Aorta (tissue), 5 donors: Measurements from ENCODE around the gene ATIC. TPM values are rescaled to one million over a fixed set of nuclear protein-coding genes. Genes with fewer than 3 reads are reported as not detected.

ENCODE experiments used
- ATAC-seq: fragments of 200-7000 bp; cut with Tn5 transposase; one replicate; pipeline ENCODE4 v1.9.1; 2022; ENCODE audit warnings: moderate library complexity; ENCODE audit not compliant: low FRiP score
- DNase-seq, 2 donors: peaks; one replicate each; pipeline ENCODE4 v3.0.0-alpha.2; 2020
- H3K27ac ChIP-seq, 2 donors: one replicate each; pipeline ENCODE4 v1.5.1; 2013; ENCODE audit warnings: low read length in 2 of 2, mild to moderate bottlenecking in 2 of 2, moderate library complexity in 2 of 2, control low read depth in 1 of 2, inconsistent platforms in 1 of 2, low read depth in 1 of 2
- H3K27me3 ChIP-seq, 2 donors: one replicate each; pipeline ENCODE4 v1.6.1; 2013; ENCODE audit warnings: control low read depth in 1 of 2, low read length in 1 of 2, mild to moderate bottlenecking in 1 of 2, moderate library complexity in 1 of 2; ENCODE audit not compliant: insufficient read depth in 2 of 2, control insufficient read depth in 1 of 2
- H3K36me3 ChIP-seq, 2 donors: one replicate each; pipeline ENCODE4 v1.6.1; 2013; ENCODE audit warnings: control low read depth in 1 of 2, low read length in 1 of 2, mild to moderate bottlenecking in 1 of 2; ENCODE audit not compliant: insufficient read depth in 2 of 2, control insufficient read depth in 1 of 2
- H3K4me1 ChIP-seq, 2 donors: one replicate each; pipeline ENCODE4 v1.6.1; 2013; ENCODE audit warnings: low read length in 2 of 2, control low read depth in 1 of 2, mild to moderate bottlenecking in 1 of 2, moderate library complexity in 1 of 2; ENCODE audit not compliant: insufficient read depth in 2 of 2, control insufficient read depth in 1 of 2
- H3K4me3 ChIP-seq, 2 donors: one replicate each; pipeline ENCODE4 v1.5.1; 2013; ENCODE audit warnings: low read length in 2 of 2, control low read depth in 1 of 2, mild to moderate bottlenecking in 1 of 2
- H3K9me3 ChIP-seq: one replicate; pipeline ENCODE4 v1.6.1; 2013; ENCODE audit warnings: mild to moderate bottlenecking, low read length; ENCODE audit not compliant: control insufficient read depth
- WGBS, 2 donors: extraction: QIAGEN DNeasy Blood & Tissue Kit; methylation state at CpG; one replicate each; pipeline ENCODE4 v1.1.7; 2013; 5-methylcytosine and 5-hydroxymethylcytosine counted together
- intact Hi-C, 2 donors: fragments of 100-400 bp; cut with DNase I; formaldehyde crosslinking; loops; one replicate each; pipeline versions ENCODE4 v1.14.2 to v1.15.0; 2022
- polyA plus RNA-seq, 2 donors: library from polyadenylated mRNA; stranded (reverse); fragments of 200-250 nt; gene quantifications; one replicate each; pipeline ENCODE4 v1.2.3, GENCODE V29; 2013
- total RNA-seq, 2 donors: library from RNA; stranded (reverse); fragmentation: NEBNext Ultra II Directional; extraction: Animal tissue kit (Norgen Biotek cat#: 25700); gene quantifications; one replicate each; pipeline ENCODE4 v1.2.1, GENCODE V29; 2021
- donor health status: healthy with polysubstance abuse.
- donor health status: Bipolar disorder and iron deficiency.
- donor health status: DM: no; HTN: no; CAD: no.
- donor health status: DM: no; HTN: no; CAD: no.
- donor health status: DM: yes; HTN: yes; CAD: no.

Gene ATIC
- total and polyA plus RNA-seq, 4 donors, result 40.3 to 66.2 (median 43.3) TPM

DNA sequence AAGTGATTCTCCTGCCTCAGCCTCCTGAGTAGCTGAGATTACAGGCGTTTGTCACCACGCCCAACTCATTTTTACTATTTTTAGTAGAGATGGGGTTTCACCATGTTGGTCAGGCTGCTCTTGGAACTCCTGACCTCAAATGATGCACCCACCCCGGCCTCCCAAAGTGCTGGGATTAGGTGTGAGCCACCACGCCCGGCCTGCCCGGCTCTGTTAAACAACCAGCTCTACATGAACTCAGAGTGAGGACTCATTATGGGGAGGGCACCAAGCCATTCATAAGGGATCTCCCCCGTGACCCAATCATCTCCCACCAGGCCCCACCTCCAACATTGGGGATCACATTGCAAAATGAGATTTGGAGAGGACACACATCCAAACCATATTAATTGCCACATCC lies 8.8 kb downstream of the ATIC start:
- no peaks in the 10 kb centered on the region for H3K9me3 ChIP-seq
- H3K27ac ChIP-seq, result no peak overlapping the region
- 94% methylated on average over 7 of the region's 7 CpGs for WGBS, 2 donors
- no peak overlapping the region for H3K4me3 ChIP-seq
- intact Hi-C loops, result no loop called here
- DNase-seq (no peak), ATAC-seq (no peak)
- peaks cover 0 to 11% of the 10 kb centered on the region in 2 donors for H3K36me3 ChIP-seq
- H3K4me1 ChIP-seq, result no peaks in the 10 kb centered on the region
- H3K27me3 ChIP-seq, result no peaks in the 10 kb centered on the region

DNA sequence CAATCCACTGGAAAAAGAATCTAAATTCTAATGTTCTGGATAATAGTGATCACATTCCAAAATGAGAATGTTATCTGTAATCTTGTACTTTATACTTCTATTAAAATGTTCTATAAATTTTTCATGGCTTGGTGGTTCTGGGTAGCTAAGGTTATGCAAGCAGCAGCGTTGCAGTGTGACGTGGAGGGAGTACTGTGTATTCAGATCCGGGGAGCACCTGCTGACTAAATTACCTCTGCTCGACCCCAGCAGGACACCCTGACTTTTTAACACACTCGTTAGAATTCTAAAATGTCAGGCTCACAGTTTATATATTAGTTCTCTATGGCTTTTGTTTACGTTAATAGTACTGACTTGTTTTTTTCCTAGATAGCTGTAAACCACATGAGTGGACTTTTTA lies 13.0 kb downstream of the ATIC start:
- H3K9me3 ChIP-seq, result no peaks in the 10 kb centered on the region
- peaks cover 6 to 16% of the 10 kb centered on the region in 2 donors for H3K36me3 ChIP-seq
- no peak for ATAC-seq
- no peak overlapping the region for H3K27ac ChIP-seq
- 64 to 81% methylated on average over 6 of the region's 6 CpGs for WGBS, 2 donors
- H3K4me3 ChIP-seq, result no peak overlapping the region
- H3K27me3 ChIP-seq, result no peaks in the 10 kb centered on the region
- no peak for DNase-seq
- intact Hi-C loops, result no loop called here
- H3K4me1 ChIP-seq, result no peaks in the 10 kb centered on the region

DNA sequence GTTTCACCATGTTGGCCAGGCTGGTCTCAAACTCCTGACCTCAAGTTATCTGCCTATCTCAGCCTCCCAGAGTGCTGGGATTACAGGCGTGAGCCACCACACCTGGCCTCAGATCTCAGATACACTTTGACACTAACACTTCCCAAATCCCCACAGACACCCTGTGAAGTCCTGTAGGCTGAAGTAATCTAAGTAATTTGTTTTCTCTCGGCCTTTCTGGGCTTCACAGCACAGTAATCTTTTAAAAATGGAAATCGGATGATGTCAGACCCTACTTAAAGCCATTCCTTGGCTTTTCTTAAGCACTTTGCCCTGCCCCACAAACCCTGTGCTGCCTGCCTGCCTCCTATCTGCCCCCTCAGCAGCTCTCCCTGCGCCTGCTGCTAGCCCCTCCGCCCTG lies 16.2 kb downstream of the ATIC start:
- intact Hi-C loops, result no loop called here
- Histone ChIP-seq H3K4me3 (no peak overlapping the region), H3K27ac (no peak overlapping the region), H3K36me3 (peaks cover 4 to 6% of the 10 kb centered on the region in 2 donors), H3K27me3 (no peaks in the 10 kb centered on the region), H3K4me1 (no peaks in the 10 kb centered on the region), H3K9me3 (no peaks in the 10 kb centered on the region)
- DNase-seq (no peak), ATAC-seq (no peak)
- 73 to 79% methylated on average over 5 of the region's 5 CpGs for WGBS, 2 donors

DNA sequence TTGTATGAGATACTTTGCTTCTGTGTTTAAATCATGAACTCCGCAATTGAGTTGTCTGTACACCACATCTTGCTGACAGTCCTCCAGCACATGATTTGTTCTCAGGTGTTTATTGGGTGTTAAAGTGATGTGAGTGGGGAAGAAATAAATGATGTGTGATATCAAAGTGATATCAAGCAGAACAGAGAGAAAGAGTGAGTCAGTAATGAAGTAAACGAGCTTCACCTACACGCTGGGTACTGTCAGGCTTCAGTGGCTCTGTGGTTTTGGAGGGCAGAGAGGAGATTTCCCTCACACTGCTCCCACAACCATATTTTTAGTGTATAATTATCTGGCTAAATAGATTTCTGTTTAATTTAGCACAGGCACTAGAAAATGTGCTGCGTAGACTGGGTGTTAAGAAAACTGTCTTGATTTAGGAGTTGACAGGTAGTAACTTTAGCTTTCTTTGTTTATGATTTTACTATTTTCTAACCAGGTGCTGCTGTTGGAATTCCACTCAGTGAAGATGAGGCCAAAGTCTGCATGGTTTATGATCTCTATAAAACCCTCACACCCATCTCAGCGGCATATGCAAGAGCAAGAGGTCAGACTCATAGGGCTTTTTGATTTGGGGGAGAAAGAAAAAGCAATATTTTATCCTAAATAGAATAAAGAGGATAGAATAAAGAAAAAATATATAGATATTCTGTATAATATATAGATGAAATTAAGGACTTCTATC lies 21.2 kb downstream of the ATIC start:
- WGBS, 2 donors, result 93 to 96% methylated on average over 5 of the region's 5 CpGs
- H3K36me3 ChIP-seq, result peaks cover 0 to 2% of the 10 kb centered on the region in 2 donors

DNA sequence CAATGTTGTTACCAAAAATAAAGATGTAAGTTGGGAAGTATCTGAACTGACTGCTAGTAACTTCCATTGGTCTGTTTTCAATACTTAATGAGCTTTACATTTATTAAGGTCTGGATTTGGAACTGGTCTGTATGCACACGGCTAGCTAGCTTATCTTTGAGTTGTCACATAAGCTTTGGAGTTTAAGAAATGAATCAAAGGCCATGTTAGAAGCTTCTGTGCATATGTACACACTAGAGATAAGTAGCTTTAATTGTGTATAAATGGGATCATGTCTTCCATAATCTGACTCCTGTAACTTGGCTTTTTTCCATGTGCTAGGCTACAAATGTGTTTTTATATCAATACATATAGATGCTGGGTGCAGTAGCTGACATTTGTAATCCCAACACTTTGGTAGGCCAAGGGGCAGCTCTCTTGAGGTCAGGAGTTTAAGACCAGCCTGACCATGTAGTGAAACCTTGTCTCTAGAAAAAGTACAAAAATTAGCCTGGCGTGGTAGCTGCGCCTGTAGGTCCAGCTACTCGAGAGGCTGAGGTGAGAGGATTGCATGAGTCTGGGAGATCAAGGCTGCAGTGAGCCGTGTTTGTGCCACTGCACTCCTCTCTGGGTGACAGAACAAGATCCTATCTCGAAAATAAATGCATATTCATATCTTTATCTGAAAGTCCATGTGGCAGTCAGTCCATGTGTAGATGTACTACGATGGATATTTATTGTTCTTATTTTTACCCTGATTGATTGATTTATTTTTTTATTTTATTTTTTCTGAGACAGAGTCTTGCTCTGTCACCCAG lies 27.2 kb downstream of the ATIC start:
- Histone ChIP-seq H3K4me1 (no peaks in the 10 kb centered on the region), H3K4me3 (no peak overlapping the region), H3K9me3 (no peaks in the 10 kb centered on the region), H3K27ac (no peak overlapping the region), H3K27me3 (no peaks in the 10 kb centered on the region), H3K36me3 (peaks cover 2 to 9% of the 10 kb centered on the region in 2 donors)
- no peak for ATAC-seq
- intact Hi-C loops, result no loop called here
- no peak for DNase-seq
- 89 to 92% methylated on average over 7 of the region's 7 CpGs for WGBS, 2 donors

More for the DNA sequence above, 21.2 kb downstream of the ATIC start:
- DNase-seq (no peak), ATAC-seq (no peak)
- intact Hi-C loops, result no loop called here
- H3K9me3 ChIP-seq, result no peaks in the 10 kb centered on the region
- no peak overlapping the region for H3K4me3 ChIP-seq
- H3K27me3 ChIP-seq, result no peaks in the 10 kb centered on the region
- no peak overlapping the region for H3K27ac ChIP-seq
- no peaks in the 10 kb centered on the region for H3K4me1 ChIP-seq

DNA sequence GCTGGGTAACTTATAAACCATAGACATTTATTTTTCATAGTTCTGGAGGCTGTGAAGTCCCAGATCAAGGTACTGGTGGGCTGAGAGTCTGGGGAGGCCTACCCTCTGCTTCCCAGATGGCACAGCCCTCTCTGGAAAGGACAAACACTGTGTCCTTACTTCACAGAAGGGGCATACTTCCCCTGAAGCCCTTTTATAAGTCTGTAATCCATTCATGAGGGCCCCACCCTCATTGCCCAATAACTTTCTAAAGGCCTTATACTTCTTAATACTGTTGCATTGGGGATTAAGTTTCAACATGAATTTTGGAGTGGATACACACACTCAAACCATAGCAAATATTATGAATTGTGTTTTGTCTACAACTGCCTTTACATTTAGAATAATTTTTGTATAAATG lies 36.0 kb downstream of the ATIC start:
- Histone ChIP-seq H3K4me3 (no peak overlapping the region), H3K27me3 (no peaks in the 10 kb centered on the region), H3K9me3 (no peaks in the 10 kb centered on the region), H3K36me3 (peaks cover 4 to 8% of the 10 kb centered on the region in 2 donors), H3K27ac (no peak overlapping the region), H3K4me1 (no peaks in the 10 kb centered on the region)
- ATAC-seq (no peak), DNase-seq (no peak)
- intact Hi-C loops, result no loop called here

DNA sequence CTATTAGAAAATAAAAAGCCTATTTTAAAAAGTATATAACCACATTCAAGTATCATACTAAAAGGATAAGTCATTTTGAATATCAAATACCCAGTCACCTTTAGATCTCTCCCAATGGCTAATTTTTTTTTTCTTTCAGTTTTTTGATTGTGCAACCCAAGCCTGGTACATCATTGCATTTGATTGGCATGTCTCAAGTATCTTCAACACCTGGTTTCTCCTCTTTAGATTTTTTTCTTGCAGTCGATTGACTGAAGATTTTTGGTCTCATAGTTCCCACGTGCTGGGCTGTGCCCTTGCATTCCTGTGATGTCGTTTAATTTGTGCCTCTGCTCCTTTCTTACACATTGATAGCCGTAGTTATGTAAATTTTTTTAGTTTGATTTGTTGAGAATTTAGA lies 40.7 kb downstream of the ATIC start:
- DNase-seq, result no peak
- peaks cover 0 to 2% of the 10 kb centered on the region in 2 donors for H3K36me3 ChIP-seq
- H3K4me3 ChIP-seq, result no peak overlapping the region
- H3K4me1 ChIP-seq, result peaks cover 0 to 1% of the 10 kb centered on the region in 2 donors
- intact Hi-C loops, result no loop called here
- no peaks in the 10 kb centered on the region for H3K9me3 ChIP-seq
- no peak for ATAC-seq
- WGBS, 2 donors, result 38 to 66% methylated on average over 4 of the region's 4 CpGs
- H3K27me3 ChIP-seq, result no peaks in the 10 kb centered on the region
- no peak overlapping the region for H3K27ac ChIP-seq

DNA sequence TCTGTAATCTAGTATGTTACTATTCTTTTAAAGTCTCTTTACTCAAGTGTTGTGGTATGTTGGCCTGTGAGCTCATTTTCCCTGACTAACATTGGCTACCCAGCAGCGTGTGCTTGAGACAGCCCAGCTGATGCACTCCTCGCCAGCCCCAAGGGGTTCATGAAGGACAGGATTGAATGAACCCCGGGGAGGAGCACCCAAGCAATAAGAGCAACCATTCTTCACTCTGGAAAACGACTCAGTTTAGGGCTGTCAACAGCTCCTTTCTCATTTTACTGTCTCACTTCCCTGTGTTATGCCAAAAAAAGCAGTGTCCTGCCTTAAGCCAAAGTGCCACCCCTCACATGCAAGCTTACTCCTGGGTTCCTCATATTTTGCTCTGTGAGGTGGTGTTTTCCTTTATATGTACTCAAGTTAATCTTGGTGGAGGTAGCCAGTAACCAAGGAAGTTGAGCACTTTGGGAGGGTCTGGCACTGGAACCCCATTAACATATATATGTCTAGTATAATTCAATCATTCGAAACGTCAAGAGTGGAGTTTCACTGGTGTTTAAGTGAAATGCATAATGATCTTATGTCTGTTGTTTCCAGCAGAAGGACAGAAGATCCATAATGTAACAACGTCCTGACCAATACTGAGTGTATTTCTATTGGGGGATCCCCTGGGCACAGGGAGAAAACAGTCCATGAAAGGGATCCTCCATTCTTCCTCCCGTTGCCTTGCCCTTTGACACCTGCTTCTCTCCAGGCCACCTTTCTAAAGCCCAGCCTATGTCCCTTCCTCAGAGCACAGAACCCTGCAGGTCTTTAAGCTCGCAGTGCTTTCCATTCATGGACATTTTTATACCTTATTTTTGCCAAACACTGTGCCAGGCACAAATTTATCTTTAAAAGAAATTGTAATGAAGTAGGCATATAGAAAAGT lies 43.2 kb downstream of the ATIC start:
- peak overlapping the region; percentile 17 to 33 for H3K27ac ChIP-seq
- ATAC-seq (peak; percentile 23), DNase-seq (no peak)
- no peak overlapping the region for H3K4me3 ChIP-seq
- H3K9me3 ChIP-seq, result no peaks in the 10 kb centered on the region
- WGBS, 2 donors, result 53 to 54% methylated on average over 9 of the region's 9 CpGs
- peaks cover 0 to 1% of the 10 kb centered on the region in 2 donors for H3K4me1 ChIP-seq
- intact Hi-C loops, result no loop called here
- no peaks in the 10 kb centered on the region for H3K36me3 ChIP-seq
- no peaks in the 10 kb centered on the region for H3K27me3 ChIP-seq
